Breast epithelium (tissue), 4 donors: ENCODE data around the gene CD55. TPM values are rescaled to one million over a fixed set of nuclear protein-coding genes. Genes with fewer than 3 reads are reported as not detected.

ENCODE experiments used
- DNase-seq, 2 donors: peaks; one replicate each; pipeline ENCODE4 v3.0.0-alpha.2; 2019; ENCODE audit warnings: low spot score in 2 of 2
- H3K27ac ChIP-seq, 2 donors: fragments of 200-600 bp; sonication (generic) in 1 of 2; one replicate each; pipeline ENCODE4 v1.5.1; 2016 to 2019; ENCODE audit warnings: mild to moderate bottlenecking in 1 of 2
- H3K27me3 ChIP-seq, 2 donors: fragments of 200-600 bp; sonication (generic) in 1 of 2; one replicate each; pipeline versions ENCODE4 v1.5.1 to v1.6.0; 2017 to 2019; ENCODE audit warnings: control low read depth in 1 of 2, mild to moderate bottlenecking in 1 of 2
- H3K36me3 ChIP-seq: fragments of 200-600 bp; one replicate; pipeline ENCODE4 v1.5.1; 2019
- H3K4me1 ChIP-seq, 2 donors: fragments of 200-600 bp; sonication (generic); one replicate each; pipeline ENCODE4 v1.5.1; 2016 to 2019; ENCODE audit warnings: control low read depth in 1 of 2
- H3K4me3 ChIP-seq, 3 donors: fragments of 200-600 bp; sonication (generic); 1 replicate in 2 of 3; 2 replicates in 1 of 3; pipeline ENCODE4 v1.5.1; 2016 to 2019; ENCODE audit warnings: mild to moderate bottlenecking in 3 of 3, moderate library complexity in 2 of 3
- H3K9me3 ChIP-seq, 2 donors: fragments of 200-600 bp; sonication (generic) in 1 of 2; one replicate each; pipeline ENCODE4 v1.5.1; 2016 to 2019; ENCODE audit warnings: control low read depth in 1 of 2
- CTCF ChIP-seq, 3 donors: fragments of 450-650 bp; IDR thresholded peaks; one replicate each; pipeline ENCODE4 v1.5.1; 2016 to 2017; ENCODE audit warnings: antibody characterized with exemption in 3 of 3, mild to moderate bottlenecking in 3 of 3, moderate library complexity in 3 of 3
- POLR2A ChIP-seq: fragments of 450-650 bp; IDR thresholded peaks from one replicate; pipeline ENCODE4 v1.6.1; 2016; ENCODE audit warnings: antibody characterized with exemption, mild to moderate bottlenecking, moderate library complexity
- POLR2AphosphoS5 ChIP-seq, 3 donors: sonication (generic); formaldehyde crosslinking; IDR thresholded peaks; one replicate each; pipeline ENCODE4 v1.6.1; 2017; ENCODE audit warnings: antibody characterized with exemption in 3 of 3
- intact Hi-C: fragments of 100-400 bp; cut with DNase I; formaldehyde crosslinking; loops from one replicate; pipeline ENCODE4 v1.15.1; 2023; ENCODE audit warnings: low total_unique reads
- total RNA-seq, 3 donors: library from RNA; depleted of rRNA; stranded (reverse); fragments of >200 nt; gene quantifications; one replicate each; pipeline ENCODE4 v1.1.0, GENCODE V29; 2016

Gene CD55
- total RNA-seq, 3 donors from 2014 or later, result 65.4 to 132 (median 67.8) TPM

- H3K27me3 ChIP-seq, result no peaks in the 10 kb centered on the region
- H3K4me3 ChIP-seq, result no peak overlapping the region
- H3K27ac ChIP-seq, result no peak overlapping the region
- no peak for DNase-seq
- intact Hi-C loops, result no loop called here
- no peaks in the 10 kb centered on the region for H3K36me3 ChIP-seq
- TF ChIP-seq CTCF (IDR thresholded peaks at IDR 0.05) (no peak), POLR2AphosphoS5 (IDR thresholded peaks at IDR 0.05) (no peak), POLR2A (no peak)
- no peaks in the 10 kb centered on the region for H3K4me1 ChIP-seq
- H3K9me3 ChIP-seq, result no peaks in the 10 kb centered on the region
These were observed 40.4 kb downstream of the CD55 start for GRCh38 chr1:207361889-207362288.

GRCh38 chr1:207362962-207363860, 41.7 kb downstream of the CD55 start:
- H3K27ac ChIP-seq, result no peak overlapping the region

GRCh38 chr1:207363871-207364270, 42.4 kb downstream of the CD55 start:
- DNase-seq, result no peak
- no peak overlapping the region for H3K4me3 ChIP-seq
- intact Hi-C loops, result no loop called here
- H3K36me3 ChIP-seq, result no peaks in the 10 kb centered on the region
- H3K27me3 ChIP-seq, result no peaks in the 10 kb centered on the region
- H3K9me3 ChIP-seq, result no peaks in the 10 kb centered on the region
- TF ChIP-seq POLR2A (no peak), POLR2AphosphoS5 (IDR thresholded peaks at IDR 0.05) (no peak), CTCF (IDR thresholded peaks at IDR 0.05) (no peak)
- H3K27ac ChIP-seq, result no peak overlapping the region
- H3K4me1 ChIP-seq, result no peaks in the 10 kb centered on the region

More at GRCh38 chr1:207362962-207363860, 41.7 kb downstream of the CD55 start:
- Histone ChIP-seq H3K36me3 (no peaks in the 10 kb centered on the region), H3K4me1 (no peaks in the 10 kb centered on the region), H3K4me3 (no peak overlapping the region), H3K27me3 (no peaks in the 10 kb centered on the region), H3K9me3 (no peaks in the 10 kb centered on the region)
- no peak for DNase-seq
- TF ChIP-seq CTCF (IDR thresholded peaks at IDR 0.05) (no peak), POLR2AphosphoS5 (IDR thresholded peaks at IDR 0.05) (no peak), POLR2A (no peak)
- intact Hi-C loops, result no loop called here

- no peaks in the 10 kb centered on the region for H3K9me3 ChIP-seq
- H3K4me1 ChIP-seq, result no peaks in the 10 kb centered on the region
- TF ChIP-seq POLR2A (no peak), CTCF (IDR thresholded peaks at IDR 0.05) (no peak), POLR2AphosphoS5 (IDR thresholded peaks at IDR 0.05) (no peak)
- H3K27ac ChIP-seq, result no peak overlapping the region
- no peaks in the 10 kb centered on the region for H3K36me3 ChIP-seq
- intact Hi-C loops, result no loop called here
- H3K27me3 ChIP-seq, result no peaks in the 10 kb centered on the region
- DNase-seq, result no peak
- no peak overlapping the region for H3K4me3 ChIP-seq
These were observed 43.1 kb downstream of the CD55 start for GRCh38 chr1:207364614-207365013.

GRCh38 chr1:207365063-207365462, 43.6 kb downstream of the CD55 start:
- no peaks in the 10 kb centered on the region for H3K36me3 ChIP-seq
- intact Hi-C loops, result no loop called here

More at GRCh38 chr1:207365063-207365462, 43.6 kb downstream of the CD55 start:
- Histone ChIP-seq H3K27me3 (no peaks in the 10 kb centered on the region), H3K9me3 (no peaks in the 10 kb centered on the region), H3K27ac (no peak overlapping the region), H3K4me3 (no peak overlapping the region), H3K4me1 (no peaks in the 10 kb centered on the region)
- no peak for DNase-seq
- TF ChIP-seq POLR2AphosphoS5 (IDR thresholded peaks at IDR 0.05) (no peak), POLR2A (no peak), CTCF (IDR thresholded peaks at IDR 0.05) (no peak)
